Measurements from ENCODE around the gene CCDC187. TPM values are rescaled to one million over a fixed set of nuclear protein-coding genes. Genes with fewer than 3 reads are reported as not detected.

CCDC187 gene
- total and polyA plus RNA-seq, 2 of the 4 experiments (the other 2 are of a cell fraction) = not detected

DNA sequence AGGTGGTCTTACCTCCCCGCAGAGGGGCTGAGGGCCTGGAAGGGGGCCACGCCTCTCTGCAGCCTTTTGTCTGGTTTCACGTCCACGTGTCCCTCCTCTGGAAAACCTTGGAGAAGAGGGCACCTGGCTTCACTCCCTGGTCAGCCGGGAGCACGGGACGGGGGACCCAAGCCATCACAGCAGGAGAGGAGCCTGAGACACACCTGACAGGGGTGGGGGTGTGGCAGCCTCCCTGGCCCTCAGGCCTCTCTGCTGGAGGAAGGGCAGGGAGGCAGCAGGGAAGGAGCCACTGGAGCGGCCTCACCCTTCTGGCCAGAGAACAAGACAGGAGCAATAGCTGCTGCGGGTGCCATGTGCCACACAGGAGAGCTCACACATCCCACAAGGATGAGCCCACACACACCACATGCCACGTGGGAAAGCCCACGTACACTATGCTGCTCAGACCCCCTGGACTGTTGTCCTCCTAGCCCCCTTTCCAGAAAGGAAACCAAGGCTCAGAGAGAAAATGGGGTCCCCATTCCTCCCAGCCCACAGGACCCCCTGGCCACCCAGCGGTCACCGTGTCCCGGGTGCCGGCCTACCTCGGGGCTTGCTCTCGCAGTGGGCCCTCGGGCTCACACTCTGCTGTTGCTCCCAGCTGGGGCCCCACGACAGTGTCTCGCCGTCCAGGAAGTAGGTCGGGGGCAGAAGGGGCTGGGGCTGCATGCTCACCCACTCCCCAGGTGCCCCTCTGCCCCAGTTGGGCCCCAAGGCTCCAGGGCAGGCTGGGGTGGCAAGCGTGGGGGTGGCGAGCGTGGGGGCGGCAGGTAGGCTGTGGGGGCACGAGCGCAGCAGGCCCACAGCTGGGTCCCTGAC, 18.2 kb downstream of the CCDC187 start:
- no peak overlapping the region for H3K4me3 ChIP-seq (ENCODE audit: insufficient read depth, low read depth, low read length)
- no peaks in the 10 kb centered on the region for H3K9me1 ChIP-seq (ENCODE audit: insufficient read depth, low read length)
- intact Hi-C loops (cut with micrococcal nuclease) = no loop called here
- H4K20me1 ChIP-seq (ENCODE audit: insufficient read depth, low read length) = no peaks in the 10 kb centered on the region; the same call in 1 of the 2 replicates
- peaks cover 21% of the 10 kb centered on the region; the same call in 1 of the 2 replicates for H3K27me3 ChIP-seq (ENCODE audit: control insufficient read depth, insufficient read depth, low read length)
- no peak overlapping the region for H2AK5ac ChIP-seq (ENCODE audit: low read depth, low read length)
- H3K9me3 ChIP-seq (ENCODE audit: control insufficient read depth, insufficient read depth, low read length) = no peaks in the 10 kb centered on the region
- H3K4me2 ChIP-seq (ENCODE audit: low read depth, low read length) = no peak overlapping the region
- no TSS peak for BruUV-seq (replicated peaks)
- WGBS, 2 experiments (ENCODE audit: extremely low coverage in 2 of 2, insufficient read length in 1 of 2) = 60% methylated on average over 4 of the region's 28 CpGs; no CpG with 5 or more reads in 1 of the 2 experiments
- no peak overlapping the region for H3K9ac ChIP-seq (ENCODE audit: low read depth, low read length)
- H3K14ac ChIP-seq (replicated peaks; ENCODE audit: low read depth, low read length) = no peak overlapping the region
- no peak overlapping the region for H4K5ac ChIP-seq (ENCODE audit: low read depth, low read length)
- H3K18ac ChIP-seq (ENCODE audit: low read depth, low read length) = no peak overlapping the region
- ChIA-PET CTCF (no interaction called here), POLR2A (ENCODE audit: unreplicated experiment) (no interaction called here)
- dilution Hi-C loops (cut with HindIII; ENCODE audit: low sequenced_read_pairs, unreplicated experiment) = no loop called here
- TF ChIP-seq MXI1 (IDR thresholded peaks at IDR 0.05; ENCODE audit: borderline replicate concordance, low read depth, low read length) = no peak
- TF ChIP-seq RAD21 (IDR thresholded peaks at IDR 0.05; ENCODE audit: low read length) = no peak
- no peaks in the 10 kb centered on the region for H3K36me3 ChIP-seq (ENCODE audit: control insufficient read depth, insufficient read depth, low read length)
- in situ Hi-C loops (cut with MboI; ENCODE audit: low sequenced_read_pairs) = no loop called here
- H2BK5ac ChIP-seq (ENCODE audit: low read depth, low read length, poor library complexity, severe bottlenecking) = no peak overlapping the region
- H4K91ac ChIP-seq (ENCODE audit: insufficient read depth, low read depth, low read length) = no peak overlapping the region
- no peak for DNase-seq
- no peak overlapping the region for H3K56ac ChIP-seq (ENCODE audit: extremely low read depth, insufficient read depth, low read length)
- H3K23ac ChIP-seq (ENCODE audit: low read depth, low read length) = no peak overlapping the region
- H2BK15ac ChIP-seq (ENCODE audit: low read depth, low read length) = no peak overlapping the region
- H3K4me1 ChIP-seq (ENCODE audit: control insufficient read depth, insufficient read depth, low read length) = no peaks in the 10 kb centered on the region
- no peak overlapping the region for H2BK120ac ChIP-seq (ENCODE audit: low read depth, low read length)
- no peak overlapping the region for H2AK9ac ChIP-seq (replicated peaks; ENCODE audit: low read depth, low read length, poor library complexity)
- H3K79me1 ChIP-seq (ENCODE audit: low read depth in 1 of 2, low read length in 2 of 2) = no peaks in the 10 kb centered on the region
- H2AFZ ChIP-seq (replicated peaks; ENCODE audit: low read length, poor library complexity) = no peak overlapping the region
- H3K27ac ChIP-seq (ENCODE audit: insufficient read depth, low read length) = no peak overlapping the region
- no peak overlapping the region for H3K4ac ChIP-seq (ENCODE audit: low read depth, low read length)
- no peak overlapping the region for H4K8ac ChIP-seq (ENCODE audit: low read depth in 2 of 2, low read length in 2 of 2)
- no peak for ATAC-seq (ENCODE audit: low read depth)
- H2BK20ac ChIP-seq (ENCODE audit: low read depth, low read length) = no peak overlapping the region
